Myocyte (in vitro differentiated cells): ENCODE measurements around the gene TSPAN15. TPM values are rescaled to one million over a fixed set of nuclear protein-coding genes. Genes with fewer than 3 reads are reported as not detected.

Experiments
- DNase-seq: peaks from one replicate; pipeline ENCODE4 v3.0.0-alpha.2; 2012; ENCODE audit warnings: low read depth
- total RNA-seq: library from RNA; depleted of rRNA; stranded (reverse); fragments of >200 nt; gene quantifications from 2 replicates; pipeline ENCODE4 v1.2.3, GENCODE V29; 2014

Gene TSPAN15
- total RNA-seq, 1 donor from 2014 or later = 5.5 TPM

DNA sequence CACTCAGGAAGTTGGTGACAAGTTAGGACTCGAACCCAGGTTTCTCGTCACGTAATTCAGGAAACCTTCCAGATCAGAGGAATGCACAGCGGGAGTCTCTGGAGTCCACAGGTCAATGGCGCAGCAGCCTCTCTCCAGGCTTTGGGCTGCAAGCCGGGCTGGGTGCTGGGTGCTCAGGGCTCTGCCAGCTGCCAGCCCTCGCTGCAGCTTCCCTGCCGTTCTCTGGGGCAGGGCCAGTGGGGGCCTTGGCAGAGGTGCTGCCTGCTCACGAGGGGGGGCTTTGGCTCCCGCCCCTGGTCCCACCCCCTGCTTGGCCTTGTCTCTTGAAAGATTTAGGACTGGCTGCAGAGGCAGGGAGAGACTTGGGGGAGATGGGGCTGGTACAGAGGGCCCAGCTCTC lies 34.6 kb upstream of the TSPAN15 start, which contains the start of gene TACR2:
TSS of gene TACR2 (minus strand) at position 224 of the 400 bp plus-strand sequence. CDS start 595 bp downstream, outside the sequence.
- no peak for DNase-seq

DNA sequence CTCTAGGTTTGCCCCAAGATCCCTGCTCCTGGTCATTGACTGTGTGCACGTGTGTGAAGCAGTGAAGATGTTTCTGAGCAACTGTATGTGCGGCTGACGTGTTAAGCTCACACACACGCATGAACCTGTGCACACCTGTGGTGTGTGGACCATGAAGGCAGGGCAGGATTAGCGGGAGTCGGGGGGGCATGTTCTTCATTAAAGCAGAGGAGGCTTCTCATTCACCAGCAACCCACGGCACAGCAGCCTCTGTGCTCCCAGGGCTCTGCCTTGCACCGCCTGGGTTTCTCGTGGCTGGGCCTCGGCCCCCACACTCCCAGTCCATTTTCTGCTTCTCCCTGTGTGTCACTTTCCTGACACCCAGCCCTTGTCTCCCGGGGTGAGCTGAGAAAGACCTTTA lies 33.7 kb upstream of the TSPAN15 start:
- no peak for DNase-seq

DNA sequence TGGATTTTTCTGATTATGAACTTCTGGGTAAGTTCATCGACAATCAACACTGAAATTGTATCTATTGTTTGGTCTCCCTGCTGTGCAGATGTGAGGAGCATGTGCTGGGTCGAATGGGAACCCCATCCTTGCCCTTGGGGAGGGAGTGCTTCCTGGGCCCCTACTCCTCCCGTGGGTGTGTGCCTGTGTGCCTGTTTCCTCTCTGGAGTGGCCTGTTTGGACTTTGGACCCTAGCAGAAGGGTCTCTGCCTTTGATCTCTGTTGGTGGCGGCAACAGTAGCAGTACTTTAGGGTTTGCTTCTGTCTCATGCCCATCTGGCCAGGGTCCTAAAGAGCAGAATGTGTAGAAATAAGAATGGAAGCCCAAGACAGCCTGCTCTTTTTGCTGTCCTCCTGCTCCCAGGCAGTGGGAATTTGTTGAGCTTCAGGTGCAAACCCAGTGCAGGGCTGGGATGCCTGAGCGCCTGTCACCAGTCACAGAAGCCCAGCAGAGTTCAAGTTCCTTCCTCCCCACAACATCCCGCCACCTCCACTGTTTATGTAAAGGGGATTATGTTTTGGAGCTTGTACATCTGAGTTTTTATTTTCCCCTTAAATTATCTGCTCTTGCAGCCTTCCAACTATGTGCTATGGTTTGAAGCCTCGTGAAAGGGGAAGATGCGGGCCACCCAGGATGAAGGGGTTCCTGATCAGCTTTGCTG lies 33.1 kb upstream of the TSPAN15 start:
- no peak for DNase-seq

DNA sequence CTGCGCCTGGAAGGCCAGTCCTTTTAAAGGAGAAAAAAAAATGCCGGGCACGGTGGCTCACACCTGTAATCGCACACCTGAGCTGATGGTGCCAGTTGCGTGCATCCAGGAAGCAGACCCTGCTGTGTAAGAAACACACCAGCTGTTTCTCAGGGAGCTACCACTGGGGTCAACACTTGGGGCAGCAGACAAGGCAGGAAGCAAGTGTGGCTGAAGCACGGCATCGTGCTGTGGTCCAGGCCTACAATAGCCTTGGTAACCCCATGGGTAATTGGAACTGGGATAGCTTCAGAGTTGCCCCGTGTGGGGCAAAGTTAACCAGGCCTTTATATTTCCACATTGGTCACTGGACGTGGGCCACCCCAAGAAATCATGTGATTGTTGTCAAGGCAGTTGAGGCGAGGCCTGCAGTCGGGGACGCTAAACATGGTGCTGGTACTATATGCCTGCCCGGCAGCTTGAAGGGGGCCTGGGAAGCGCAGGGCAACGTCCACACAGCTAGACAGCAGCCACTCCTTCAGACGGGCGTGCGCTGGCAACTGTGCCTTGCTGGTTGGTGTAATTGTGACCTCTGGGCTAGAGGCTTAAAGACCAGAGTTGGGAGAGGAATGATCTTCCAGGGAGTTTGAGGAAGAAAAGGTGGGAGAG lies 32.0 kb upstream of the TSPAN15 start:
- no peak for DNase-seq

DNA sequence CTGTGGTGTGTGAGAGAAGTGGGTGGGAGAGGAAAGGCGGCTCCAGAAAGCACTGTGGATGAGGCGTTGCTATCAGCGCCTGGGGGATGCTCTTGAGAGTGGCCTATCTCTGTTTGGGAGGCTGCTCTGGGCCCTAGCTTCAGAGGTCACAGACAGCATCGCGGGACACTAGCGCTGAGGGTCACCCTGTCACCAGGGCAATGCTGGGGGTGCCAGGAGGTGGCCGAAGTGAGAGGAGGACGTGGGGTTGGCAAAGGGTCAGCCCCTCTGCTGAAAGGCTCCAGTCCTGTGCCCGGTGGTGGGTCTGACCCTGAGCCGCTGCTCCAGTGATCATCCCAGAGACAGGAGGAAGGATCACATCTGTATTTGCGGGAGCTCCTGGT lies 31.5 kb upstream of the TSPAN15 start:
- no peak for DNase-seq

DNA sequence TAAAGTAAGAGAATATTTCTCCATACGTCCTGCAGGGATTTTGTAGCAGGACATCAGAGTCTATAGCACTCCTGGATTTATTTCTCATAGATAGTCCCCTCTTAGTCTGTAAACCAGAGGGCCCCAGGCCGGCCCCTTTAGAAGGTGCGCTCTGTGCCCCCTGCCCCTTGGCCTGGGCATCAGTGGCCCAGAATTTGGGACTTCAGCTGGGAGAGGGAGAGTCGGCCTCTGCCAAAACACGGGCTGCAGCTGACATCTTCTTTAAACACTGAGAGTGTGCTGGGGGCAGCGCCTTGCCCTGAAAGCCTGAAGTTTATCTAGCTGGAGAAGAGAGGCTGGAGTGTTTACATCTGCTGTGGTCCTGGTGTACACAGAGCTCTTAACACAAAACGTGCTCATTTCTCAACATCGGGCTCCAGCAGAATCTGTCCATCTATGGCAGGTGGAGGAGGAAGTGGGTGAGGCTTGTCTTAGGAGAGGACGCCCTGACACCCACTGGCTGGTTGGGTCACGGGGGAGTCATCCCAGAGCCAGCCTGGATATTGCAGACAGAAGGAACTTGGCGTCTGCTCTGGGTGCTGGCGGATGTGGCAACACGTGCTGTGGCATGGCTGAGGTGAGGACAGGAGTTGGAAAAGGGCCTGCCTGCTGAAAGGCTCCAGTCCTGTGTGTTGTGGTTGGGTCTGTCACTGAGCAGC lies 29.5 kb upstream of the TSPAN15 start:
- peak; percentile 83 for DNase-seq

DNA sequence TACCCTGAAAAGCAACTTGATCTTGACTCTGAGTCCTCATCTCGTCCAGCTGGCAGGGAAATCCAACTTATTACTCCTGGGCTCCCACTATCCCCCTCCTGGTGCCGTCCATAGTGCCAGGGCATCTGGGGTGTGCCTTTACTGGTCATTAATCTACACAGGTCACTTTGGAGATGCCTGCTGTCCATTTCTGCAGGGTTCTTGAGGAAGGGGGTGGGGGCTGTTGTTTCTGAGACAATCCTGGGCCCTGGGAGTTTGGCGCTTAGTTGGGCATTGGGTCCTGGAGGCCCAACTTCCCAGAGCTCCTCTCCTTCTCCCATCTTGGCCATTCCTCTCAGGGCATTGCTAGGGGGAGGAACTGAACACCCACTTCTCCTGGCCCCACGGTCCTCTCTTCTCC lies 28.6 kb upstream of the TSPAN15 start:
- DNase-seq = no peak

DNA sequence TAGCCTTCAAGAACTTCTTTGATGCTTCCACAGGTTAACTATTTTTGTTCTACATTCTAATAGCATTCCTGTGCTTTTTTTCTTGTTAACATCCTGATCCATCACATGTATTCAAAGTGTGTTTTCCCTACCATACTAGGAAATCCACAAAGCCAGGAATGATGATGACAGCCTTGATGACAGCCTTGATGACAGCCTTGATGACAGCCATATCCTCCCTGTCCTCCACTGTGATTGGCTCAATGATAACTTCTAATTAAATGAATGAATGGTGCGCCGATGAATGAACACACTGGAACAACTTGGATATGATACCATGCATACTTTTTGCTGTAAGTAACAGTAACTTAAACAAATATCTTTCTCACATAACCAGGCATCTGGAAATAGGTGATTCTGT lies 26.2 kb upstream of the TSPAN15 start:
- DNase-seq = no peak

DNA sequence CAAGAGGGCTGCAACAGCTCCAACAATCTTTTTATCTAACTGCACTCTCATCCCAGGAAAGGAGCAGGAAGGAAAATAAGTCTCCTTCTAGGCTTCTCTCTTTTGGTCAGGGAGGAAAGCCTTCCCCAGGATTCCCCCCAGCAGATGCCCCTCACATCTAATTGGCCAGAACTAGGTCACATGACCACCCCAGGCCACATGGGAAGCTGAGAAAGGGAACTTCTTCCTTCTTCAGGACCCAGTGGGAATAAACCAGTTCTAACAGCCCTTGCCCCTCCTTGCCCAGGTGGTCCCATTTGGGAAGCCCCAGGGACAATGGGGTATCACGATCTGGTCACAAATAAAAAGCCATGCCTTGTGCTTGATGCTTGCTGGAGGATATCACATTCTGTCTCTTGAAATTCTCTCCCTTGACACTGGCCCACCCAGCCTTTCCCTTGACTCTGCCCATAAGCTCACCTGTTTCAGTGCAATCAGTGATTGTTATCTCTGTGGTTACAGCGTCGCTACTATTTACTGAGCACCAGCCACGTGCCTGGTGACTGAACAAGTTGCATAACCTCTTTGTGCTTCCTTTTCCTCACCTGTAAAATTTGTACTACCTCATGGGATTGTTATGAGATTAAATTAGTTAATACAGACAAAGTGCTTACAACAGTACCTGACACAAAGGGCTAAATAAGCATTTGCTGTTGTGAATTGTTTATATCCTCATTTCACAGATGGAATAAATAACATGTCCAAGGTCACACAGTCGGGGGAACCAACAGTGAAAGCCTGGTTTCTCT lies 25.6 kb upstream of the TSPAN15 start:
- no peak for DNase-seq

DNA sequence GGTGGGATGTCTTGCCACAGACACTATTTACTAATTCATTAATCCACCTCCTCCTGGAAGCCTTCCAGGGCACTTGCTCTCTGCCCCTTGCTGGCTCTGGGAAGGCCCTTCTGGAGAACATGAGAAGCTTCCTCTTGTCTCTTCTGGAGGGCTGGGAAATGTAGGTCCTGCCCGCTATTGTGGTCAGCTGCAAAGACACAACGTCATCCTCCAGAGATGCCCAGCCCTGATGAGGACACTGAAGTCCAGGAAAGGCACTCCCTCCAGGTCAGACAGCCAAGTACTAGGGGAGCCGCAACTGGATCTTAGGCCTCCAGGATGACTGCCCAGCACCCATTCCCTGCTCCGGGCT lies 24.9 kb upstream of the TSPAN15 start:
- peak; percentile 85 for DNase-seq

DNA sequence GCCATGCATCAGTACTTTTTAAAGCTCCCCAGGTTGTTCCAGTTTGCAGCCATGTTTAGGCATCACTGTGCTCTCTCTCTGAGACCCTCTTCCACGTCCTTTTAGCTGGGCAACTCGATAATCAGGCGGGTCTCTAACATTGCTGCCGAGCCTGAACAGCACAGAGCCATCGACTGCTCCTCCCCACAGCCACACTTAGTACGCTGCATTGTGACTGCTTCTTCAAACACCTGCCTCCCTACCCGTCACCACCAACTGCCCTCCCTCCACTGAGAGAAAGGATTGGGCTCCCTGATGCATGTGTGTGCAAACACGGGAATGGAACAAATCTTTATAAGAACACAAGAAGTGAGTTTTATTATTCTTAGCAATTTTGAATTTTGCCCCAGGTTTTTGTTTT lies 23.1 kb upstream of the TSPAN15 start:
- DNase-seq = no peak

DNA sequence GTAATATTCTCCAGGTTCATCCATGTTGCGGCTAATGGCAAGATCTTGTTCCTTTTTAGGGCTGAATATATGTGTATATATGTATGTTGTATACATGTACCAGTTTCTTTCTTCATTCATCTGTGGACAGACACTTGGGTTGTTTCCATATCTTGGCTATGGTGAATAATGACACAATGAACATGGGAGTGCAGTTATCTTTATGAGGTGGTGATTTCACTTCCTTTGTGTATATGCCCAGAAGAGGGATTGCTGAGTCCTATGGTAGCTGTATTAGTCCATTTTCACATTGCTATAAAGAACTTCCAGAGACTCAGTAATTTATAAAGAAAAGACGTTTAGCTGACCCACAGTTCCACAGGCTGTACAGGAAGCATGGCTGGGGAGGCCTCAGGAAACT lies 17.1 kb upstream of the TSPAN15 start:
- DNase-seq = no peak

DNA sequence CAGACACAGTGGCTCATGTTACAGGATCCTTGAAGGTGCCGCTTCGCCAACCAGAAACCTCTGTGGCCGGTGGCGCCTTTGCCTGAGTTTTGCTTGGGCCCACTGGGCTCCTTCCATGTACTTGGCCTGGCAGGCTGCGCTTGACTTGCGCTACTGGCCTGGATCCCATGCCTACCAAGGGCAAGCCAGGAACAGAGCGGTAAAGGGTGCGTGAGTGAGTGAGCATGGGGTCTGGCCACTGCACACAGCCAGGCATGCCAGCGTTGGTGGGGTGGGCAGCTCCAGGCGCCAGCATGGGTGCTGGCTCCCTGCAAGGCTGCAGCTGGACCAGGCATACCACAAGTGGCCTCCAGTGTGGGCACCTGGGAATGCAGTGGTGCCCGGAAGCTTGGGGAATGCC lies 16.3 kb upstream of the TSPAN15 start:
- DNase-seq = no peak

DNA sequence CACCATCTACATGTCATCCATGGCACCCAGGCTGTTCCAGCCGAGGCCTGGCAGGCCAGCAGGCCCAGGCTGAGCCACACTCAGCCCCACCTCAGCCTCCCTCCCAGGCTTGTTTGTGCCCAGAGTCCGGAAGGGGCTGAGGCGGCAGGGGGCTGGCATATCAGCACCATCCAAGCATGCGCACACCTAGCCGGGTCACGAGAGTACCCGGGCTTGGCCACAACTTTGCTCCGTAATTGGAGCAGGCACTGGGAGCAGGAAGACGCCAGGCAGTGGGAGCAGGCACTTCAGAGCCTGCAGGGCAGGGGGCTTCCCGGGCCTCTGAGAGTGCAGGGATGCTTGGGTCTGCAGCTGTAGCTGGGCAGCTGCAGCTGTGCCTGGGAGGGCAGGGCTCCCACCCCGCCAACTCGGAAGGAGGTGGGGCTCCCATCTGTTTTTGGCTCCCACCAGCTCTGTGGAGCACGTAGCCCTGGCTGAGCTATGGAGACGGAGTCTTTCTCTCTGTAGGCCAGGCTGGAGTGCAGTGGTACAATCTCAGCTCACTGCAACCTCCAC lies 15.2 kb upstream of the TSPAN15 start:
- no peak for DNase-seq

DNA sequence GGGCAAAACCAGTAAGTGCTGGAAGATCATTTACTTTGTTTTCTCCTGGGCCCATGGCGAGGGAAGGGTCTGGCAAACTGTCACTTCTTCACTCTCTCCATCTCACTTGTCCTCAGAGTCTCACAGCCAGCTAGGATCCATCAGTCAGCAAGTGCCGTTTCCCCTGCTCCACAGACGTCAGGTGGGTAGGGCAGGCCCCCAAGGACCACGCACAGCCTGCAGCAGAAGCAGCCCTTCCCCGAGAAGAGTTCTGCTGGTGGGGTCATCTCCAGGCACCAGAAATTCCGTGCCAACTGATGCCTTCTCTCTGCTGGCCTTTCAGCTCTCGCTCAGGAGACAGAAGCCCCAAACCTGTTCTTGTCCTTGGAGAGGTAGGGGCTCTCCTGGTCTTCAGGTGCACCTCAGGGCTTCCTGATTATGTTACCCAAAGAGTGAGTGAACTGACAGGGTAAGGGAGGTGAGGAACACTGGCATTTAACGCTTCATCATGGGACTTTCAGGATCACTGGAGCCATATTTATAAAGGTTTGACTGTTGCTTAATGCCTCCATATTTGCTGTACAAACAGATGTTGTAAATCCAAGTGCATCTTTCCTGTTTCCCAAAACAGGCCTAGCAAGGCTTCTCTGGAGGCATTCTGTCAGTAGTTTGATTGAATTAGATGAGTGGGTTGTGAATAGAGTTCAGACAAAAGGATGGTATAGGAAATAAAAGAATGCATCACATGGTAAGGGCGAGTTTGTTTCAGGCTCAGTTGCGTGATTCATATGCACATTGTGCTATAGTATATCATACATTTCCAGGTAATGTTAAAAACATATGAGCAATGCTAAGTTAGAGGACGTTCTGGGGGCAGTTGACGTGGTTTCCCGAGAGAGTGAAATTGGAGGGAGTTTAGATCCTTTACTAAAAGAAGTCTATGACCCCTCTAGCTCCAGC lies 13.7 kb upstream of the TSPAN15 start:
- DNase-seq = no peak

DNA sequence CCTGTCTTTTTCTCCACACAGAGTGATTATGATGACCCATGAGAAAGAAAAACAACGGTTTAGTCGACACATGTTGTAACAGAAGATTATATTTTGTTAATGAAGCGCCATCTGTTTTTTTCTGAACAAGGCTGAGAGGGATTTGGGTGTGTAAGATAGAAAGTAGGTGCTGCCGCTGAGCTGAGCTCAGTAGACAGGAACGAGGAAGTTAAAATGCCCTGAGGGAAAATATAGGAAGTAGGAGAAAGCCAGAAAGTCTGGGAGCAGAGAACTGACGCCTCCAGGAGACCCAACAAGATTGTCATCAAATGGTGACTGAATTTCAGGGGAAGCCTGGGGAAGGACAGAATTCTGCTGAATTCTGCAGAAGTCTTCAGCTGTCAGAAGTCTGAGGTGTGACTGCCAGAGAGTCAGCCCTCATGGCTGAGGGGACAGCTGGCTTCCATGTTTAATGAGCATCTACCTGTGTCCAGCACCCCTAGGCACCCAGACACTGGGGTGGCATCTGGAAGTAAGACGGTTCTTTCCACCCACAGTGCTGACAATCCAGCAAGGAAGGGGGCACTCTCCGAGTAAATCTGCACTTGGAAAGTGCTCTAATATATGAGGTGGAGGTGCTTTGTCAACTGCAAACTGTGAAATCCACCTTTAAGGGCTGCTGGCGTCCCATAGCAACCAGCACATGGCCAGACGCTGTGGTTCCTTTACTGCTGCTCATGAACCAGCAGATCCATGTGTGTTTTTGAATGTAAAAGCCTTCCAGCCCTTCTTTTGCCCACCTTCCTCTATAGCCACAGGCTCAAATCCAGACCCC lies 12.5 kb upstream of the TSPAN15 start:
- peak; percentile 34 for DNase-seq

DNA sequence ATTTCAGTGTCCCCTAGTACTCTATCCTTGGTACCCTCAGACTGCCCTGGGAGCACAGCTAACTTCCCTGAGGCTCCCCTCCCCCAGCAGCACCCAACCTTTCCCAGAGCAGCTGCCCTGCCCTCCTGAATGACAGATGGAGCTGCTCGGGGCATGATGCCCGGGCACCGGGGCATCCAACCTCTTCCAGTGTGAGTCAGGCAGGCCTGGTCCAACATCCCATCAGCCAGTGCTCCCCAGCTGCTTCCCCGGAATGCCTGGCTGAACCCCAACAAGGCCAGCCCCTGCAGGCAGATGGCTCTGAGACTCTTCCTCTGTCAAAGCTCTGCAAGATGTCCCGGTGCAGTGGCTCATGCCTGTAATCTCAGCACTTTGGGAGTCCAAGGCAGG lies 11.9 kb upstream of the TSPAN15 start:
- DNase-seq = peak; percentile 98

DNA sequence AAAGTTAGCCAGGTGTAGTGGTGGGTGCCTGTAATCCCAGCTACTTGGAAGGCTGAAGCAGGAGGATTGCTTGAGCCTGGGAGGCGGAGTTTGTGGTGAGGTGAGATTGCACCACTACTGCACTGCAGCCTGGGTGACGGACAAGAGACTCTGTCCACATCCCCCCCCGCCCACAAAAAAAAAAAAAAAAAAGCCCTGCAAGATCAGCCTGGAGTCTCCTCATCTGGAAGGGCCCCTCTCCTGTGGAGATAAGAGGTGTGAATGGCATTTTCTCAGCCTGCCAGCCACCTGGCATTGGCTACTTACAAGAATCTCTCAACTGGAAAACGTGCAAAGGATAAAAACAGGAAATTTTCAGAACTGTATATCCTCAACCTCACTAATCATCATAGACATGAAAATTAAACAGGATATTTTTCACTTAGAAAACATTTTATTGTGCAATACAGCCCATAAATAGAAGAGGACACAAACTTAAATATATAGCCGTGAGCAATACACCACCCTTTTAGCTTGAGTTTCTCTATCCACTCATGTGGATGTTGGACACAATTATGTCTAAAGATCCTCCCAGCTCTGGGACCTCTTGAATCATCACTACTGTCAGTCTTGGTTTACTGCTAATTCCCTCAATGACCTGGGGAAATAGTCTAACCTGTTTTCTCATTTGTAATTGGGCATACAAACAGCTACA lies 11.3 kb upstream of the TSPAN15 start:
- peak; percentile 64 for DNase-seq

DNA sequence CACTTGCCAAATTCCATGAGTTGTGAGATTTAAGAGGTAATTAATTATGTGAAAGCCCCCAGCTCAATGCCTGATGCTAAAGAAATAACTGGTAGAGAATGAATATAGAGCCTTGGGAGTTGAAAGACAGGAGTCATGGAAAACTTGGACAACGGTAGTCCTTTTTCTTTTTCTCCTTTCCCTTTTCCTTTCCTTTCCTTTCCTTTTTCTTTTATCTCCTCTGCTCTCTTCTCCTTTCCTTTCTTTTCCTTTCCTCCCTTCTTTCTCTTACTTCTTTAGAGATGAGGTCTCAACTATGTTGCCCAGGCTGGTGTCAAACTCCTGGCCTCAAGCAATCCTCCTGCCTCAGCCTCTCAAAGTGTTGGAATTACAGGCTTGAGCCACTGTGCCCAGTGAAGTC lies 7.9 kb upstream of the TSPAN15 start:
- DNase-seq = no peak
